Effector memory CD8-positive, alpha-beta T cell (primary cell): ENCODE measurements around the gene SPOP.

ENCODE experiments used
- ATAC-seq: fragments of 150-1000 bp; cut with Tn5 transposase; replicated peaks from 2 replicates; pipeline ENCODE4 v1.10.0; 2021; ENCODE audit warnings: mild to moderate bottlenecking, moderate library complexity
- DNase-seq, 3 experiments: peaks; one replicate each; pipeline ENCODE4 v3.0.0; 2021
- H3K27ac Mint-ChIP-seq, 2 donors: one replicate each; pipeline ENCODE4 v1.8.0; 2022; ENCODE audit warnings: mild to moderate bottlenecking in 2 of 2, mixed read lengths in 2 of 2, moderate library complexity in 2 of 2
- H3K27me3 Mint-ChIP-seq, 2 donors: one replicate each; pipeline ENCODE4 v1.8.0; 2022; ENCODE audit warnings: mixed read lengths in 2 of 2
- H3K36me3 Mint-ChIP-seq: one replicate; pipeline ENCODE4 v1.8.0; 2022; ENCODE audit warnings: mild to moderate bottlenecking, moderate library complexity, mixed read lengths; ENCODE audit not compliant: insufficient read depth
- H3K4me1 Mint-ChIP-seq, 2 donors: one replicate each; pipeline ENCODE4 v1.8.0; 2022; ENCODE audit warnings: low read depth in 2 of 2, mixed read lengths in 2 of 2
- H3K4me3 Mint-ChIP-seq, 2 donors: one replicate each; pipeline ENCODE4 v1.8.0; 2022; ENCODE audit warnings: mild to moderate bottlenecking in 2 of 2, mixed read lengths in 2 of 2, moderate library complexity in 2 of 2
- H3K9me3 Mint-ChIP-seq, 2 donors: one replicate each; pipeline ENCODE4 v1.8.0; 2022; ENCODE audit warnings: mixed read lengths in 2 of 2

SPOP gene

GRCh38 chr17:49592263-49592662 lies 85.6 kb downstream of the SPOP start:
- peaks cover 0 to 5% of the 10 kb centered on the region in 2 donors for H3K4me1 Mint-ChIP-seq
- H3K9me3 Mint-ChIP-seq, result no peaks in the 10 kb centered on the region

GRCh38 chr17:49590874-49591273 lies 87.0 kb downstream of the SPOP start:
- H3K27ac Mint-ChIP-seq, result no peak overlapping the region
- peaks cover 10% of the 10 kb centered on the region for H3K36me3 Mint-ChIP-seq
- H3K4me3 Mint-ChIP-seq, result no peak overlapping the region
- peaks cover 0 to 5% of the 10 kb centered on the region in 2 donors for H3K4me1 Mint-ChIP-seq
- DNase-seq (no peak), ATAC-seq (no peak)
- no peaks in the 10 kb centered on the region for H3K9me3 Mint-ChIP-seq
- no peaks in the 10 kb centered on the region for H3K27me3 Mint-ChIP-seq

More at GRCh38 chr17:49592263-49592662, 85.6 kb downstream of the SPOP start:
- Mint-ChIP-seq H3K27me3 (no peaks in the 10 kb centered on the region), H3K4me3 (no peak overlapping the region), H3K36me3 (peaks cover 8% of the 10 kb centered on the region), H3K27ac (no peak overlapping the region)
- ATAC-seq, result no peak
- DNase-seq, result no peak

- Mint-ChIP-seq H3K27me3 (no peaks in the 10 kb centered on the region), H3K4me3 (no peak overlapping the region), H3K36me3 (peaks cover 6% of the 10 kb centered on the region), H3K9me3 (no peaks in the 10 kb centered on the region), H3K27ac (peak overlapping the region in 1 of 2 donors; percentile 65), H3K4me1 (peaks cover 0 to 5% of the 10 kb centered on the region in 2 donors)
- ATAC-seq (no peak), DNase-seq (no peak)
Measured at GRCh38 chr17:49589577-49589927, 88.3 kb downstream of the SPOP start.

GRCh38 chr17:49588726-49589576 lies 88.9 kb downstream of the SPOP start:
- peaks cover 5% of the 10 kb centered on the region for H3K36me3 Mint-ChIP-seq
- H3K9me3 Mint-ChIP-seq, result no peaks in the 10 kb centered on the region
- no peak for DNase-seq
- H3K27ac Mint-ChIP-seq, result peak overlapping the region in 1 of 2 donors; percentile 65
- no peaks in the 10 kb centered on the region for H3K27me3 Mint-ChIP-seq
- no peak overlapping the region for H3K4me3 Mint-ChIP-seq
- H3K4me1 Mint-ChIP-seq, result peaks cover 0 to 5% of the 10 kb centered on the region in 2 donors
- no peak for ATAC-seq

GRCh38 chr17:49588312-49588711 lies 89.6 kb downstream of the SPOP start:
- Mint-ChIP-seq H3K27me3 (no peaks in the 10 kb centered on the region), H3K36me3 (peaks cover 5% of the 10 kb centered on the region), H3K27ac (no peak overlapping the region), H3K9me3 (no peaks in the 10 kb centered on the region), H3K4me3 (no peak overlapping the region), H3K4me1 (peaks cover 0 to 5% of the 10 kb centered on the region in 2 donors)
- ATAC-seq, result no peak
- no peak for DNase-seq

GRCh38 chr17:49587366-49588073 lies 90.4 kb downstream of the SPOP start:
- H3K27ac Mint-ChIP-seq, result no peak overlapping the region
- H3K4me1 Mint-ChIP-seq, result peaks cover 0 to 5% of the 10 kb centered on the region in 2 donors
- DNase-seq (no peak), ATAC-seq (no peak)
- H3K27me3 Mint-ChIP-seq, result no peaks in the 10 kb centered on the region
- peaks cover 5% of the 10 kb centered on the region for H3K36me3 Mint-ChIP-seq
- no peaks in the 10 kb centered on the region for H3K9me3 Mint-ChIP-seq
- no peak overlapping the region for H3K4me3 Mint-ChIP-seq

- H3K36me3 Mint-ChIP-seq, result peaks cover 5% of the 10 kb centered on the region
- ATAC-seq (no peak), DNase-seq (no peak)
- H3K4me1 Mint-ChIP-seq, result no peaks in the 10 kb centered on the region
- H3K27ac Mint-ChIP-seq, result no peak overlapping the region
- H3K4me3 Mint-ChIP-seq, result no peak overlapping the region
- H3K27me3 Mint-ChIP-seq, result no peaks in the 10 kb centered on the region
- no peaks in the 10 kb centered on the region for H3K9me3 Mint-ChIP-seq
Measured at GRCh38 chr17:49585422-49586027, 92.4 kb downstream of the SPOP start.

- no peak for ATAC-seq
- H3K36me3 Mint-ChIP-seq, result peaks cover 5% of the 10 kb centered on the region
- H3K9me3 Mint-ChIP-seq, result no peaks in the 10 kb centered on the region
- H3K27me3 Mint-ChIP-seq, result peaks cover 0 to 3% of the 10 kb centered on the region in 2 donors
- H3K27ac Mint-ChIP-seq, result peak overlapping the region in 1 of 2 donors; percentile 51
- H3K4me3 Mint-ChIP-seq, result no peak overlapping the region
- DNase-seq, result no peak
- H3K4me1 Mint-ChIP-seq, result no peaks in the 10 kb centered on the region
Measured at GRCh38 chr17:49583889-49584288, 94.0 kb downstream of the SPOP start.

GRCh38 chr17:49583226-49583625 lies 94.7 kb downstream of the SPOP start:
- peaks cover 1 to 10% of the 10 kb centered on the region in 2 donors for H3K27me3 Mint-ChIP-seq

GRCh38 chr17:49582789-49583188 lies 95.1 kb downstream of the SPOP start:
- H3K27ac Mint-ChIP-seq, result no peak overlapping the region
- H3K4me1 Mint-ChIP-seq, result no peaks in the 10 kb centered on the region
- ATAC-seq, result no peak
- H3K36me3 Mint-ChIP-seq, result peaks cover 5% of the 10 kb centered on the region
- H3K4me3 Mint-ChIP-seq, result no peak overlapping the region
- no peaks in the 10 kb centered on the region for H3K9me3 Mint-ChIP-seq
- H3K27me3 Mint-ChIP-seq, result peaks cover 6 to 14% of the 10 kb centered on the region in 2 donors
- DNase-seq, result no peak

More at GRCh38 chr17:49583226-49583625, 94.7 kb downstream of the SPOP start:
- no peak for ATAC-seq
- H3K27ac Mint-ChIP-seq, result no peak overlapping the region
- DNase-seq, result no peak
- no peak overlapping the region for H3K4me3 Mint-ChIP-seq
- H3K4me1 Mint-ChIP-seq, result no peaks in the 10 kb centered on the region
- H3K9me3 Mint-ChIP-seq, result no peaks in the 10 kb centered on the region
- peaks cover 5% of the 10 kb centered on the region for H3K36me3 Mint-ChIP-seq

GRCh38 chr17:49582055-49582722 lies 95.7 kb downstream of the SPOP start:
- no peak for DNase-seq
- peaks cover 0 to under 1% of the 10 kb centered on the region in 2 donors for H3K4me1 Mint-ChIP-seq
- H3K27me3 Mint-ChIP-seq, result peaks cover 12 to 20% of the 10 kb centered on the region in 2 donors
- ATAC-seq, result no peak
- H3K4me3 Mint-ChIP-seq, result no peak overlapping the region
- H3K27ac Mint-ChIP-seq, result peak overlapping the region in 1 of 2 donors; percentile 19
- no peaks in the 10 kb centered on the region for H3K9me3 Mint-ChIP-seq
- peaks cover 2% of the 10 kb centered on the region for H3K36me3 Mint-ChIP-seq

- Mint-ChIP-seq H3K4me3 (no peak overlapping the region), H3K27ac (no peak overlapping the region), H3K36me3 (no peaks in the 10 kb centered on the region), H3K4me1 (peaks cover 4 to 5% of the 10 kb centered on the region in 2 donors), H3K27me3 (peaks cover 17 to 26% of the 10 kb centered on the region in 2 donors), H3K9me3 (no peaks in the 10 kb centered on the region)
- ATAC-seq (no peak), DNase-seq (no peak)
Measured at GRCh38 chr17:49581648-49581998, 96.3 kb downstream of the SPOP start.

- Mint-ChIP-seq H3K27me3 (peaks cover 17 to 31% of the 10 kb centered on the region in 2 donors), H3K27ac (no peak overlapping the region), H3K36me3 (no peaks in the 10 kb centered on the region), H3K4me1 (peaks cover 5% of the 10 kb centered on the region in 2 donors), H3K9me3 (no peaks in the 10 kb centered on the region), H3K4me3 (no peak overlapping the region)
- DNase-seq (no peak), ATAC-seq (no peak)
Measured at GRCh38 chr17:49580981-49581647, 96.8 kb downstream of the SPOP start.
